ENCODE measurements around the gene TECTA. TPM values are rescaled to one million over a fixed set of nuclear protein-coding genes. Genes with fewer than 3 reads are reported as not detected.

The TECTA gene
- polyA plus RNA-seq, 1 of the 3 experiments (the other 2 are of a cell fraction) = 0.58 TPM

DNA sequence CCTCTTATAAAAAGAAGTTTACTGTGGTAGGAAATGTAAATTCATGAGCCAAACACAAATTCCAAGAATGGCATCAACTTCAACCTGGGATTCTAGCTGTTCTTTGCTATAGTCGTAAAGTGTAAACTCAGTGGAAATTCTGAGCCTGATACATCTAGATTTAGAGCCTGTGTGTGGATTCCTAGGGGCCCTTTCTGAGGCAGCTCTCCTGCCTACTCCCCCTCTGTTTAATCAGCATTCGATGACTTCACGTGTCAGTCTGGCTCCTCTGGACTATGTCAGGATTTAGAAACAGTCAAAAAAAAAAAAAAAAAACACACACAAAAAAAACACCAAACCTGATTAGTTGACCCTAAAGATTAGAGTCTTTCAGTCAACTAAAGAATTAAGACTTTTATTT is 98.5 kb downstream of the TECTA start:
- Histone ChIP-seq H3K79me2 (ENCODE audit: insufficient read depth) (no peaks in the 10 kb centered on the region), H3K4me2 (no peak overlapping the region), H3K27ac (ENCODE audit: low read depth in 2 of 2, low read length in 1 of 2) (no peak overlapping the region), H3K27me3 (ENCODE audit: insufficient read depth) (no peaks in the 10 kb centered on the region; the same call in 1 of the 2 replicates), H3K4me1 (ENCODE audit: control insufficient read depth in 1 of 2, insufficient read depth in 2 of 2, low read depth in 1 of 2, low read length in 1 of 2) (peaks cover 0 to 2% of the 10 kb centered on the region in 2 experiments; a peak in 2 of 4 replicates), H3K36me3 (replicated peaks in 1 of 2; ENCODE audit: control insufficient read depth in 1 of 2, insufficient read depth in 2 of 2, low read length in 1 of 2) (no peaks in the 10 kb centered on the region), H3K4me3 (ENCODE audit: low read depth in 2 of 2, low read length in 1 of 2) (no peak overlapping the region), H3K9ac (no peak overlapping the region), H2AFZ (ENCODE audit: low read depth) (no peak overlapping the region), H4K20me1 (ENCODE audit: insufficient read depth) (no peaks in the 10 kb centered on the region), H3K9me2 (no peaks in the 10 kb centered on the region), H3F3A (replicated peaks; ENCODE audit: insufficient read depth) (no peaks in the 10 kb centered on the region), H3K9me3 (no peaks in the 10 kb centered on the region)
- 33% methylated on average over 3 of the region's 3 CpGs for WGBS (ENCODE audit: low lambda C conversion rate)
- DNase-seq = peak; percentile 45
- ChIA-PET CTCF (no interaction called here), POLR2A (no interaction called here)
- TF ChIP-seq, protein P1, sequence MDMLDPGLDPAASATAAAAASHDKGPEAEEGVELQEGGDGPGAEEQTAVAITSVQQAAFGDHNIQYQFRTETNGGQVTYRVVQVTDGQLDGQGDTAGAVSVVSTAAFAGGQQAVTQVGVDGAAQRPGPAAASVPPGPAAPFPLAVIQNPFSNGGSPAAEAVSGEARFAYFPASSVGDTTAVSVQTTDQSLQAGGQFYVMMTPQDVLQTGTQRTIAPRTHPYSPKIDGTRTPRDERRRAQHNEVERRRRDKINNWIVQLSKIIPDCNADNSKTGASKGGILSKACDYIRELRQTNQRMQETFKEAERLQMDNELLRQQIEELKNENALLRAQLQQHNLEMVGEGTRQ (IDR thresholded peaks at IDR 0.05; ENCODE audit: borderline replicate concordance, low read depth, low read length) = no peak
- TF ChIP-seq YY1 (IDR thresholded peaks at IDR 0.05; ENCODE audit: low read depth) = no peak
- no peak for TF ChIP-seq RCOR1 (IDR thresholded peaks at IDR 0.05; ENCODE audit: low read length)
- TF ChIP-seq, protein P2, sequence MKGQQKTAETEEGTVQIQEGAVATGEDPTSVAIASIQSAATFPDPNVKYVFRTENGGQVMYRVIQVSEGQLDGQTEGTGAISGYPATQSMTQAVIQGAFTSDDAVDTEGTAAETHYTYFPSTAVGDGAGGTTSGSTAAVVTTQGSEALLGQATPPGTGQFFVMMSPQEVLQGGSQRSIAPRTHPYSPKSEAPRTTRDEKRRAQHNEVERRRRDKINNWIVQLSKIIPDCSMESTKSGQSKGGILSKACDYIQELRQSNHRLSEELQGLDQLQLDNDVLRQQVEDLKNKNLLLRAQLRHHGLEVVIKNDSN (IDR thresholded peaks at IDR 0.05; ENCODE audit: borderline replicate concordance, low read depth) = no peak
- TF ChIP-seq, protein P3, sequence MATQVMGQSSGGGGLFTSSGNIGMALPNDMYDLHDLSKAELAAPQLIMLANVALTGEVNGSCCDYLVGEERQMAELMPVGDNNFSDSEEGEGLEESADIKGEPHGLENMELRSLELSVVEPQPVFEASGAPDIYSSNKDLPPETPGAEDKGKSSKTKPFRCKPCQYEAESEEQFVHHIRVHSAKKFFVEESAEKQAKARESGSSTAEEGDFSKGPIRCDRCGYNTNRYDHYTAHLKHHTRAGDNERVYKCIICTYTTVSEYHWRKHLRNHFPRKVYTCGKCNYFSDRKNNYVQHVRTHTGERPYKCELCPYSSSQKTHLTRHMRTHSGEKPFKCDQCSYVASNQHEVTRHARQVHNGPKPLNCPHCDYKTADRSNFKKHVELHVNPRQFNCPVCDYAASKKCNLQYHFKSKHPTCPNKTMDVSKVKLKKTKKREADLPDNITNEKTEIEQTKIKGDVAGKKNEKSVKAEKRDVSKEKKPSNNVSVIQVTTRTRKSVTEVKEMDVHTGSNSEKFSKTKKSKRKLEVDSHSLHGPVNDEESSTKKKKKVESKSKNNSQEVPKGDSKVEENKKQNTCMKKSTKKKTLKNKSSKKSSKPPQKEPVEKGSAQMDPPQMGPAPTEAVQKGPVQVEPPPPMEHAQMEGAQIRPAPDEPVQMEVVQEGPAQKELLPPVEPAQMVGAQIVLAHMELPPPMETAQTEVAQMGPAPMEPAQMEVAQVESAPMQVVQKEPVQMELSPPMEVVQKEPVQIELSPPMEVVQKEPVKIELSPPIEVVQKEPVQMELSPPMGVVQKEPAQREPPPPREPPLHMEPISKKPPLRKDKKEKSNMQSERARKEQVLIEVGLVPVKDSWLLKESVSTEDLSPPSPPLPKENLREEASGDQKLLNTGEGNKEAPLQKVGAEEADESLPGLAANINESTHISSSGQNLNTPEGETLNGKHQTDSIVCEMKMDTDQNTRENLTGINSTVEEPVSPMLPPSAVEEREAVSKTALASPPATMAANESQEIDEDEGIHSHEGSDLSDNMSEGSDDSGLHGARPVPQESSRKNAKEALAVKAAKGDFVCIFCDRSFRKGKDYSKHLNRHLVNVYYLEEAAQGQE (IDR thresholded peaks at IDR 0.05; ENCODE audit: low read depth, low read length) = no peak
- TF ChIP-seq RAD21 (IDR thresholded peaks at IDR 0.05; ENCODE audit: low read length) = no peak
- no peak for TF ChIP-seq SIN3A (IDR thresholded peaks at IDR 0.05; ENCODE audit: borderline replicate concordance, low read depth, low read length)
- TF ChIP-seq TCF12 (IDR thresholded peaks at IDR 0.05) = no peak
- no peak for TF ChIP-seq FOXJ3 (CRISPR knock-in tag; IDR thresholded peaks at IDR 0.05)
- TF ChIP-seq, protein P4, sequence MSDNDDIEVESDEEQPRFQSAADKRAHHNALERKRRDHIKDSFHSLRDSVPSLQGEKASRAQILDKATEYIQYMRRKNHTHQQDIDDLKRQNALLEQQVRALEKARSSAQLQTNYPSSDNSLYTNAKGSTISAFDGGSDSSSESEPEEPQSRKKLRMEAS (IDR thresholded peaks at IDR 0.05; ENCODE audit: low read depth) = no peak
- no peak for TF ChIP-seq NRF1 (IDR thresholded peaks at IDR 0.05; ENCODE audit: low read depth, low read length)
- TF ChIP-seq FOSL2 (IDR thresholded peaks at IDR 0.05; ENCODE audit: borderline replicate concordance, low read depth) = no peak
- TF ChIP-seq, protein P5, sequence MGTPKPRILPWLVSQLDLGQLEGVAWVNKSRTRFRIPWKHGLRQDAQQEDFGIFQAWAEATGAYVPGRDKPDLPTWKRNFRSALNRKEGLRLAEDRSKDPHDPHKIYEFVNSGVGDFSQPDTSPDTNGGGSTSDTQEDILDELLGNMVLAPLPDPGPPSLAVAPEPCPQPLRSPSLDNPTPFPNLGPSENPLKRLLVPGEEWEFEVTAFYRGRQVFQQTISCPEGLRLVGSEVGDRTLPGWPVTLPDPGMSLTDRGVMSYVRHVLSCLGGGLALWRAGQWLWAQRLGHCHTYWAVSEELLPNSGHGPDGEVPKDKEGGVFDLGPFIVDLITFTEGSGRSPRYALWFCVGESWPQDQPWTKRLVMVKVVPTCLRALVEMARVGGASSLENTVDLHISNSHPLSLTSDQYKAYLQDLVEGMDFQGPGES (IDR thresholded peaks at IDR 0.05; ENCODE audit: low read depth, low read length) = no peak
- no peak for TF ChIP-seq GATA2 (CRISPR knock-in tag; IDR thresholded peaks at IDR 0.05)
- no peak for TF ChIP-seq ELF1 (IDR thresholded peaks at IDR 0.05)
- TF ChIP-seq, protein P6, sequence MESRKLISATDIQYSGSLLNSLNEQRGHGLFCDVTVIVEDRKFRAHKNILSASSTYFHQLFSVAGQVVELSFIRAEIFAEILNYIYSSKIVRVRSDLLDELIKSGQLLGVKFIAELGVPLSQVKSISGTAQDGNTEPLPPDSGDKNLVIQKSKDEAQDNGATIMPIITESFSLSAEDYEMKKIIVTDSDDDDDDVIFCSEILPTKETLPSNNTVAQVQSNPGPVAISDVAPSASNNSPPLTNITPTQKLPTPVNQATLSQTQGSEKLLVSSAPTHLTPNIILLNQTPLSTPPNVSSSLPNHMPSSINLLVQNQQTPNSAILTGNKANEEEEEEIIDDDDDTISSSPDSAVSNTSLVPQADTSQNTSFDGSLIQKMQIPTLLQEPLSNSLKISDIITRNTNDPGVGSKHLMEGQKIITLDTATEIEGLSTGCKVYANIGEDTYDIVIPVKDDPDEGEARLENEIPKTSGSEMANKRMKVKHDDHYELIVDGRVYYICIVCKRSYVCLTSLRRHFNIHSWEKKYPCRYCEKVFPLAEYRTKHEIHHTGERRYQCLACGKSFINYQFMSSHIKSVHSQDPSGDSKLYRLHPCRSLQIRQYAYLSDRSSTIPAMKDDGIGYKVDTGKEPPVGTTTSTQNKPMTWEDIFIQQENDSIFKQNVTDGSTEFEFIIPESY (IDR thresholded peaks at IDR 0.05; ENCODE audit: borderline replicate concordance, low read depth) = no peak
